C4-2B (cell line): ENCODE data around the gene LCN2.

Experiments
- ZFX ChIP-seq: fragments of 450-650 bp; IDR thresholded peaks from 2 replicates; pipeline ENCODE4 v1.6.1; 2017
- TF ChIP-seq, protein P1 (sequence below): fragments of 450-650 bp; conservative IDR thresholded peaks from 2 replicates; pipeline ENCODE4 v1.5.1; 2017; ENCODE audit warnings: mild to moderate bottlenecking

DNA sequence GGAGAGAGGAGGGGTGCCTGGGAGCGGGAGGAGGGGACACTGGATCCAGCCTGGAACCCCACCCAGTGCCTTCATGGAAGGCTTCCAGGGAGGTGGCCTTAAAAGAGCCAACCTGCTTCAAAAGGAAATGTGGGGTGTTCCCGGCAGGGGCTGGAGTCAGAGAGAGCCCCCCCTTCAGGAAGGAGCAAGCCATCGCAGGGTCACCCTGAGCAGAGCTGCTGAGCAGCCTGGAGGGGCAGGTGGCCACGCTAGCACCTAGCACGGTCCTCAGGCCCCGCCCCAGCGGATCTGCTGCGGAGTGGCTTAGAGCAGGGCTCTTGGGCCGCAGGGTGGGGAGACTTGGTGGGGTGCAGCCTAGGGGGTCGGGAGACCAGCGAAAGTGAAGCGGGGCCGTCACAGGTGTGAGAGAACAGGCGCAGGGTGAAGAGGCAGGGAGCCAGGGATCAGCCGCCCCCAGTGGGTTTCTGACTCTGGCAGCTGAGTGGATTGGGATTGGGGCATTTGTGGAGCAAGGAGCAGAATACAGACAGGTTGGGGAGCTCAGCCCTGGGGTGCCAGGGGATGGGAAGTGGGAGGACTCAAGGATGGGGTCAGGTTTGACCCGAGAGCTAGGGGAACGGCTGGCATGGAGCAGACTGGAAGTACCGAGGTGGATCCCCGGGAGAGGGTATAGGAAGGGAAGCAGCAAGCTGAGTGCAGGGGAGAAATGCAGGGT lies 1.5 kb downstream of the LCN2 start:
- TF ChIP-seq, protein P1, sequence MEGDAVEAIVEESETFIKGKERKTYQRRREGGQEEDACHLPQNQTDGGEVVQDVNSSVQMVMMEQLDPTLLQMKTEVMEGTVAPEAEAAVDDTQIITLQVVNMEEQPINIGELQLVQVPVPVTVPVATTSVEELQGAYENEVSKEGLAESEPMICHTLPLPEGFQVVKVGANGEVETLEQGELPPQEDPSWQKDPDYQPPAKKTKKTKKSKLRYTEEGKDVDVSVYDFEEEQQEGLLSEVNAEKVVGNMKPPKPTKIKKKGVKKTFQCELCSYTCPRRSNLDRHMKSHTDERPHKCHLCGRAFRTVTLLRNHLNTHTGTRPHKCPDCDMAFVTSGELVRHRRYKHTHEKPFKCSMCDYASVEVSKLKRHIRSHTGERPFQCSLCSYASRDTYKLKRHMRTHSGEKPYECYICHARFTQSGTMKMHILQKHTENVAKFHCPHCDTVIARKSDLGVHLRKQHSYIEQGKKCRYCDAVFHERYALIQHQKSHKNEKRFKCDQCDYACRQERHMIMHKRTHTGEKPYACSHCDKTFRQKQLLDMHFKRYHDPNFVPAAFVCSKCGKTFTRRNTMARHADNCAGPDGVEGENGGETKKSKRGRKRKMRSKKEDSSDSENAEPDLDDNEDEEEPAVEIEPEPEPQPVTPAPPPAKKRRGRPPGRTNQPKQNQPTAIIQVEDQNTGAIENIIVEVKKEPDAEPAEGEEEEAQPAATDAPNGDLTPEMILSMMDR, result no peak
- TF ChIP-seq ZFX, result no peak
